GM18499 (cell line): ENCODE results near the gene ITGA7.
"Not testable (repeated sequence)": the region's sequence is repeated elsewhere in the genome, so short reads cannot be mapped to it uniquely, and the experiment has no call there.

ENCODE experiments used
- ATAC-seq: cut with Tn5 transposase; IDR thresholded peaks from one replicate; pipeline ENCODE4 v1.9.1; 2021; ENCODE audit warnings: moderate number of reproducible peaks; ENCODE audit not compliant: insufficient read depth, unreplicated experiment

The ITGA7 gene

DNA sequence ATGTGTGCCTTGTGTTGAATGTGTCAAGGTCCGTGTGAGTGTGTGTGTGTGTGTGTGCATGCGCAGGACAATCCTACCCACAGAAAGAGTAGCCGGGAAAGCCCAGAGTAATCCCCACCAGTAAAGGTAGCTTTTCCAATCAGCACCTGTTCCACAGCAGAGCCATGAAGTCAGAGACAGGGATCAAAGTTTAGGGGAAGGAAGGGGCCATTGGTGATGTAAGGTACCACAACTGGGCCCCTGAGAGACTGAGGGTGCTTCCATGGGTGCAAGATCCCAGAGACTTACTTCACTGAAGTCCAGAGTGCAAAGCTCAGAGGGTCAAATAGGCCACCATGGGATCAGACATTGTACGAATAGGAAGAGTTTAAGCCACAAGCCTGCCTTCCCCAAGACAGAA, 50.5 kb downstream of the ITGA7 start:
- ATAC-seq, result no peak

DNA sequence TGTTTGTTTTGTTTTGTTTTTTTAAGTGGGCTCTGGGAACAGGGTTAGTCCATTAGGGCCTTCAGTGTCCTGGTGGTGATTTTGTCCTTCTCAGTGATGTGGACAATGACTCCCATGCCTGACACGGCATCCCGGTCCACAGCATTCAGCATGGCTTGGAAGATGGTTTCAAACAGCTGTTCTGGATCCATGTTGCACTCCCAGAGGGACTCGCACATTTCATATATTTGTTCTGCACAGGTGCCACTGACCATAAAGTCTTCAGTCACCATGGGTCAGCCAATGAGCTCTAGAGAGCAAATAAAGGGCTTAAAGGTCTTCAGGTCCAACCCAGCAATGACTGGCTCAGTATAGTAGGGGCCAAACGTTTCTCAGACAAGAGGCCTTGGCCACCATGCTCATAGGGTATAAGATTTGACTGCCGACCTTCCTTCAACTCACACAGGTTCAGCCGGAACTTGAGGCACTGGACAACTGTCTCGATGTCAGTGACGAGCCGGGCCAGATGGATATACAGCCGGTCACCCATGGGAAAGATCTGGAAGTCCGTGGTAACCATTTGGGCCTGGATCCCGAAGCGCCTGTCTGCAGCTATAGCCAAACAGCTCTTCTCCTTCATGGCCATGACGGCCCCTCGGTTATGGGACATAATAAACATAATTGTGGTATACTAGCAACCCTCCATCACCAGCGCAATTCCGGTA, 53.0 kb downstream of the ITGA7 start:
- ATAC-seq, result no peak

- no peak for ATAC-seq
Measured at GRCh38 chr12:55653031-55653430, 54.7 kb downstream of the ITGA7 start.

DNA sequence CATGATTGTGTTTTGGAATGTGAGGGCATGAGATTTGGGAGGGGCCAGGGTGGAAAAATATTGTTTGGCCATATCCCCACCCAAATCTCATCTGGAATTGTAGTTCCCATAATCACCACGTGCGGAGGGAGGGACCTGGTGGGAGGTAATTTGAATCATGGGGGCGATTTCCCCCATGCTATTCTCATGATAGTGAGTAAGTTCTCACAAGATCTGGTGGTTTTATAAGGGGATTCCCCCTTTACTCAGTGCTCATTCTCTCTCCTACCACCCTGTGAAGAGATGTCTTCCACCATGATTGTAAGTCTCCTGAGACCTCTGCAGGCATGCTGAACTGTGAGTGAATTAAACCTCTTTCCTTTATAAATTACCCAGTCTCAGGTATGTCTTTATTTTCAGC, 55.4 kb downstream of the ITGA7 start:
- ATAC-seq, result no peak

DNA sequence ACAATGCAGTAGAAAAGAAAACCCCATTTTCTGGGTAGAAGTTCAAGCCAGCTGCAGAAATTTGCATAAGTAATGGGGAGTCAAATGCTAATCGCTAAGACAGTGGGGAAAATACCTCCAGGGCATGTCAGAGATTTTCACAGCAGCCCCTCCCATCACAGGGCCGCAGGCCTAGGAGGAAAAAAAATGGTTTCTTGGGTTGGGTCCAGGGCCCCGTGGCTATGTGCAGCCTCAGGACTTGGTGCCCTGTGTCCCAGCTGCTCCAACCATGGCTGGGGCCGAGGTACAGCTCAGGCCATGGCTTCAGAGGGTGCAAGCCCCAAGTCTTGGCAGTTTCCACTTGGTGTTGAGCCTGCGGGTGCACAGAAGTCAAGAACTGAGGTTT, 56.4 kb downstream of the ITGA7 start:
- ATAC-seq, result no peak

DNA sequence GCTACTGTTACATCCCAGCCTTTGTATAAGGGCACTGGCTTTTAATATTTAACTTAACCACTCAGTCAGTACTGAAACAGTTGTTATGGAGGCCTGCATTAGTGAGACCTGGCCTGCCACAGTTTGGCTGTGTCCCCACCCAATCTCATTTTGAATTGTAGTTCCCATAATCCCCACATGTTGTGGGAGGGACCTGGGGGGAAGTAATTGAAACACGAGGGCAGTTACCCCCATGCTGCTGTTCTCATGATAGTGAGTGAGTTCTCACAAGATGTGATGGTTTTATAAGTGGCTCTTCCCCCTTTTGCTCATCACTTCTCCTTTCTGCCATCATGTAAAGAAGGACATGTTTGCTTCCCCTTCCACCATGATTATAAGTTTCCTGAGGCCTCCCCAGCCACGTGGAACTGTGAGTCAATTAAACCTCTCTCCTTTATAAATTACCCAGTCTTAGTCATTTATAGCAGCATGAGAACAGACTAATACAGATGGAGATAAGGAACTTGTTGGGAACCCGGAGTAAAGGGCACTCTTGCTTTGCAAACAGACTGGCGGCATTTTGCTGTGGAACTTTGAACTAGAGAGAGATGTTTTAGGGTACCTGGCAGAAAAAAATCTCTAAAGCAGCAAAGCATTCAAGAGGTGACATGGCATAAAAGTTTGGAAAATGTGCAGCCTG, 56.9 kb downstream of the ITGA7 start:
- ATAC-seq, result not testable (repeated sequence)

DNA sequence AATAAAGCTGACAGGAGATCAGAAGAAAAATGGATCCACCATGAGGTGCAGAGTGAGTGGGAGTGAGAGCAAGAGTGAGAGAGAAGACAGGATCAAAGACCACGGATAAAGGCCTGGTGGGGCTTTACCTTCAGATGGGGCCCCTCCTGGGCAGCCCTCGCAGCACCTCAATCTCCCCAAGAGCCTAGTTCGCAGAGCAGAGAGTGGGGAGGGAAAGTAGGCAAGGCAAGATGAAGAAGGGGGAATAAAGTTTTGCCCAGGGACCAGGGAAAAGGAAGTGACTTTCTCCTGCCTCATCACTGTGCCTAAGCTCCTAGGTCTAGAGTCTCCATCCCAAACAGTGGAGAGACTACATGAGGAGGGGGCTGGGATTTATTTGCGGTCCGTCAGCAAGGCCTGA, 60.7 kb downstream of the ITGA7 start:
- no peak for ATAC-seq

- no peak for ATAC-seq
Measured at GRCh38 chr12:55644591-55644990, 63.1 kb downstream of the ITGA7 start.

GRCh38 chr12:55642669-55643068, 65.0 kb downstream of the ITGA7 start:
- no peak for ATAC-seq

DNA sequence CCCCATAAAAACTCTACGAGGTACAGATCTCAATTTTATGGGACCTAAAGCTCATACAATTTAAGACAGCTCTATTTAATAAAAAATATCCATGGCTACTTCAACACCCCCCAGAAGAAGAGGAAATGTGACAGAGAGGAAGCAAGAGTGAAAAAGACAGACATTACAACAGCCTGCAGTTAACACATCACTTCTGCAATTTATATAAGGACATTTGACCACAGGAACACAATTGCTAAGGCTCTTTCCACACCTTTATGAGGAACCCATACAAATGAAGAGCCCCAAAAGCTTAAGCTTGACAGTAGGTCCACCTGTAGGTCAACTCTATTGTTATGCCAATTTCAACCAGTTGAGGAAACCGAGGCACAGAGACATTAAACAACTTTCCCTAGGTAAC, 65.4 kb downstream of the ITGA7 start:
- ATAC-seq, result no peak

DNA sequence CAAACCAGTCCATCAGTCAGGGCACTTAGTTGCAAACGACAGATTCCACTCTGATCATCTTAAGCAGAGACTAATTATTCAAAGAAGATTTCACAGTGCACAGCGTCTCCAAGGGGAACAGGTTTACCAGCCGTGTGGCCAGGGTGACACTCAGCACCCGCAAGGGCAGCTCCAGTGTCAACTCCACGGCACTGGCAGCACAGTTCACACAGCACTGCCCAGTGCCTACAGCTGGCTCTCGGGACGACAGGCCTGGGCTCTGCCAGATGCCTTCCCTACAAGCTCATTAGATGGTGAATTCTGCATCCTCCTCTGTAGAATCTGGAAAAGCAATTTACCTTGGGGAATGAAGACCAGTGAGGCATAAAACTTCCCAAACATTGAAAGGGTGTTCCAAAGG, 66.1 kb downstream of the ITGA7 start:
- no peak for ATAC-seq

DNA sequence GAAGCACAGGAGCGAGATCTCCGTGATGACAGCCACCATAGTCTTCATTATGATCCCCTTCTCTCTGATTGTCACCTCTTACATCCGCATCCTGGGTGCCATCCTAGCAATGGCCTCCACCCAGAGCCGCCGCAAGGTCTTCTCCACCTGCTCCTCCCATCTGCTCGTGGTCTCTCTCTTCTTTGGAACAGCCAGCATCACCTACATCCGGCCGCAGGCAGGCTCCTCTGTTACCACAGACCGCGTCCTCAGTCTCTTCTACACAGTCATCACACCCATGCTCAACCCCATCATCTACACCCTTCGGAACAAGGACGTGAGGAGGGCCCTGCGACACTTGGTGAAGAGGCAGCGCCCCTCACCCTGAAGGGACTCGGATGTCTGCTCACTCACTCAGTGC, 70.2 kb downstream of the ITGA7 start:
- no peak for ATAC-seq

GRCh38 chr12:55636853-55637252, 70.9 kb downstream of the ITGA7 start, which contains the start of gene OR10P1:
OR10P1 (plus strand) TSS chr12:55636892; CDS start chr12:55636892, 0 bp downstream.
- ATAC-seq, result no peak

- no peak for ATAC-seq
Measured at GRCh38 chr12:55636116-55636655, 71.5 kb downstream of the ITGA7 start.
